SK-N-DZ (cell line): ENCODE data around the gene STK24.
A peak's percentile ranks its signal among the peaks of the same experiment; 100 is the strongest.
"Not testable (repeated sequence)": the region's sequence is repeated elsewhere in the genome, so short reads cannot be mapped to it uniquely, and the experiment has no call there.

Experiments used
- DNase-seq: peaks from one replicate; pipeline ENCODE4 v3.0.0-alpha.2; 2015; ENCODE audit warnings: low spot score

STK24 gene

GRCh38 chr13:98582947-98583346 lies 6.0 kb upstream of the STK24 start:
- no peak for DNase-seq

DNA sequence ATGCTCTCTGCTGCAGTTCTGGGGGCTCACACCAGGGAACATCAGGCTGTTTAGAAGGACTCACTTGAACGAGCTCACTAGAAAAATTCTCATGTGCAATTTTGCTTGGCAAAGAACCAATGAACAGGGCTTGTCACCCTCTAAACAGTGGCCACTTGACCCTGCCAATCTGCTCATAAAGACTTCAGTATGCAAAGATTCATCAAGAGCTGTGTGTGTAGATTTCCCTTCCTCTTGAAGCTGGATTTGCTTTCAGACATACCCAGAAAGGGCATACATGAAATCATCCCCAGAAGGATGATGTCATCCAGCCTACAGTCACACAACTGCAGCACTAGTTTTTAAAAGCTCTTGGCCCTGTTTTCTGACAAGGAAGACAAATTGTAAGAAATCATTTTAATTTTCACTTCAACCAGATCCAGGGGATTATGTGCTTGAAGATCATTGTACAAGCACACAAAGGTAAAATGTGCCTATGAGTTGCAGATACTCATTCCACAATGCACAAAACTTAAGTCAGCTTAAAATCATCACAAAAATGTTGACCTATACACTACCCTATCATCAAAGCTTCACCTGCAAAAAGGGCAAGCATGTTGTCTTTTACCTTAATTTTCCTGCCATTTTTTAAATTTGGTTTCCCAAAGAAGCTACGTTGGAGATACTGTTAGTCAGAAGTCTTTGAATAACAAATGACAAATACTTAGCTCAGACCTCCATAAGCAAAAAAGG lies 5.2 kb upstream of the STK24 start:
- no peak for DNase-seq

DNA sequence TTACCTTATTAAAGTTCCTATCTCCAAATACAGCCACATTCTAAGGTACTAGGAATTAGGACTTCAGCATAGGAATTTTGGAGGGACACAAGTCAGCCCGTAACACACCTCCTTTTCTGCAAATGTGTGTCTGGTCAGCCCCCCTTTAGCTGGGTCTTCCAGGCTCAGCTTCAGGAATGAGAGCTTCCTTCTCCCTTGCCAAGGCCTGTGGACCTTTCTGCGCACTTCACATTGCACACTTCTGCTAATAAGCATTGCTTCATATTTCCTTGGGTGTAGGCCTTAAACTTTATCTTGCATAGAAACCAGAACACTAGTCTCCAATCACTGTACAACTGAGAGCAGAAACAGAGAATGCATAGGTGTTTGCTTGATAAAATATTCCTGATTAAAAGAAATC lies 4.5 kb upstream of the STK24 start:
- DNase-seq, result no peak

- DNase-seq, result no peak
Measured at GRCh38 chr13:98580420-98580819, 3.5 kb upstream of the STK24 start.

GRCh38 chr13:98577836-98578285 lies 954 bp upstream of the STK24 start:
- no peak for DNase-seq

DNA sequence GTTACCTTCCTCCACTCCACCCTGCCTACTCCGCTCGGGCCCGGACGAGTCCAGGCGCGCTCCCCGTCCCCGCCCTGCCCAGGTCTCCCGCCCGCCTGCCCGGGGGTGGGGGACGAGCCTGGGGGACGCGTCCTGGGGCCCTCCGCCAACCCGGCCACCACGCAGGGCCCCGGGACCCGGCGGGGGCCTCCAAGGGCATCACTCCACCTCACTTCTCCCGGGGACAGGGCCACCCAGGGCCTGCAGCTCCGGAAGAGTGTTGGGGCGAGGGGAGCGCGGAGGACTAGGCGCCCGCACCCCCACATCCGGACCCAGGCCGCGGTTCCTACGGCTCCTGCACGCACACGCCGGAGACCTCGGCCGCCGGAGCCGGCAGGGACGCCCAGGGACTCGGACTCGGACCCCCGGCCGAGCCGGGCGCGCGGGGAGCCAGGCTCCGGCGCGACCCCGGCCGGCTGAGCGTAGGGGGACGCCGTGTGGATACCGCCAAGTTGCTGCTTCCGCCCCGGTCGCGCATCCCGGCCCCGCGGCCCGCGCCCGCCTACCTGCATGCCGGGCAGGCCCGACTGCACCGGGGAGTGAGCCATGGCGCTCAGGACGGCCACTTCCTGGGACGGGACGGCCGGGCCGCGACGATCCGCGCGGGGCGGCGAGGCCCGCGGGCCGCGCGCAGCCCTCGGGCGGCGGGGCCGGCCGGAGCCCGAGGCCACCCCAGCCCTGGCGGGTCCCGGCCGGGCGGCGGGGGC lies 534 bp downstream of the STK24 start:
- DNase-seq, result peak; percentile 22

DNA sequence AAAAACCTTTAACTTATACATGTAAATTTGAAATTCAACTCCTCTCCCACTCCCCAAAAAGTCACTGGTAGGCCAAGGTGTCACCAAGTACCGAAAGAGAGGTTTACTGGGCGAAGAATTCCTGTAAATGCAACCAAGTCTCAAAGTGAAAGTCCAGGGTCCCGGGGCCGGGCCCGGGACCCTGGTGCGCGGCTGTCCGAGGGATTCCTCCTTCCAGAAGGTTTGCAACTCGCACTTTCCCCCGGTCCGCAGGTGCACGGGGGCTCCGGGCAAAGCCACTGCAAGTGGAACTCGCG lies 1.1 kb downstream of the STK24 start:
- no peak for DNase-seq

DNA sequence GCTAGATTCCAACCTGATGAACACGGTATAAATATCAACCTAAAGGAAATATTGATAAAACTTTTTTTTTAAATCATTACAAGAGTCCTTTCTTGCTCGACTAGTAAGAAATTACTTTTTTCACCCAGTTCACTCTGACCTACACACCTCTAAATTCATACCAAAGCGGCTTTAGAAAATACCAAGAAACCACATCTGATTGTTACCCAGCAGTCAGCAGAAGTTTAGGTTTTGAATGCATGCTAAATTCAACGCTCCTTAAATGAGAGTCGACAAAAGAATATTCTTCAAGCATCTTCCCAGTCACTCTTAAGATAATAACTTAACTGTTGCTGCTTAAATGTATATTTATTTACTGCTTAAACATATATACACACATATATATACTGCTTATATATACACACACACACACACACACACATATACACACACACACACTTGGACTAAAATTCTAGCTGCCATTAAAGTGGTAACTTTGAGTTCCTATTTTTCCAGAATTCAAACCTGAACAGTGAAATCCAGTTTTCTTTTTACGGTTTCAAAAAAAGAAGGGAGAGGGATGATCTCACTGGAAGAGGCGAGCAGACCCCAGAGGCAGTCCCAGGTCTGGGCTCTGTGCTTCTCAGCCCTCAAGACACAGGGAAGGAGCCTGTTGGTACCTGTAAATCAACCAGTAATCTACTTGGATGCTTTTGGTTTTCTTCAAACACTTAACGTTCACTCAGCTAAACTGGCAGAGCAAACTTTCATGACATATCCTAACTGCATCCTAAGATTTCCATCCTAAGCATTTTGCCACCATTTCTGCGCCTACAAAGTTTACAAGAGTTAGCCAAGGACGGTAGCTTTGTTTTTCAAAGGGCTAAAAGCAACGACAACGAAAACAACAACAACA lies 1.7 kb downstream of the STK24 start:
- no peak for DNase-seq

DNA sequence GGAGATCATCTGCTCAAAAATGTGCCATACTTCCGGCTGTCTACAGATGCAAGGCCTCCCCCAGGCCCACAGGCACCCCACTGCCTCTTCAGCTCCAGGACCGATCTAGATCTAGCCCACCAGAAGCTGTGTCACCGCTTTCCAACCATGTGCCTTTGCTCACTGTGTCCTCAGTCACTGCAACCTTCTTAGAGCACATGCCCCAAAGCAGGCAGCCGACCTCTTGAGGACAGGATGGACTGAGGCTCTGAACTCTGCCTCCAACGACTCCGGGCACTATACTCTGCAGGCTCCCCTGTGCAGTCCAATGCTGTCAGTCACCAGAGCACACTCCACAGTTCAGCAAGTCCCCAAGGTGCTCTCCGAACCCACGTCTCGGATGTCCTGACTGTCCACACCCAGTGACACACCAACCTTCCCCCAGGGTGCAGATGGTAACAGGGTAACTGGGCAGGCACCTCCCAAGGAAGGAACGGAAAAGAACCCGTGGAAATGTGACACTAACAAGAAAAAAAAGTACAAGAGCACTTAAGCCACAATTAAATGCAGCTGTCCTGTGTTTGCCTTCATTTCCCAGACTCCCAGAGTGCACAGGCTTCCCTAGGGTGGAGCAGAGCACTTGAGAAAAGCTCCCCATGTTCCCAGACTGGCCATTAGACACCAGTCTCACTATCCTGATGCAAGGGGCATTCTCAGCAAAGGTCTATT lies 4.8 kb downstream of the STK24 start:
- DNase-seq, result peak; percentile 26

DNA sequence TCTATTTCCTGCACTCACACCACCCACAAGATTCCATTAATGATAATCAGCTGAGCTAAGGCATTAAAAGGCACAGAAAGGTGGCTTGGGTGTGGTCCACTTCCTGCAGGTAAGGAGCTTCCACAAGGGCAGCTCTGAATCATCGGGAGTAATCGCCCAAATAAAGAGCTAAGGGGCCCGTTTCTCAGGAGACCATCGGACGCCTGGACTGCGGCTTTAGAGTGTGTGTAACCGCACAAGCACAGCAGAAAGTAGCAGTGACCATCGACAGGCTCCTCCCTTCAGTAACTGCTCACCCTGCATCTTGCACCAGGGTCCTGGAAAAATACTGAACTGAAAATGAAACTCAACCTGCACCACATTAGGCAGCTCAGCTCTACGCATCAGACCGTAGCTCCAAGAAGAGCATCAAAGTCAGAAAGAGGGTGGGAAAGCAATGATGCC lies 6.0 kb downstream of the STK24 start:
- DNase-seq, result no peak

DNA sequence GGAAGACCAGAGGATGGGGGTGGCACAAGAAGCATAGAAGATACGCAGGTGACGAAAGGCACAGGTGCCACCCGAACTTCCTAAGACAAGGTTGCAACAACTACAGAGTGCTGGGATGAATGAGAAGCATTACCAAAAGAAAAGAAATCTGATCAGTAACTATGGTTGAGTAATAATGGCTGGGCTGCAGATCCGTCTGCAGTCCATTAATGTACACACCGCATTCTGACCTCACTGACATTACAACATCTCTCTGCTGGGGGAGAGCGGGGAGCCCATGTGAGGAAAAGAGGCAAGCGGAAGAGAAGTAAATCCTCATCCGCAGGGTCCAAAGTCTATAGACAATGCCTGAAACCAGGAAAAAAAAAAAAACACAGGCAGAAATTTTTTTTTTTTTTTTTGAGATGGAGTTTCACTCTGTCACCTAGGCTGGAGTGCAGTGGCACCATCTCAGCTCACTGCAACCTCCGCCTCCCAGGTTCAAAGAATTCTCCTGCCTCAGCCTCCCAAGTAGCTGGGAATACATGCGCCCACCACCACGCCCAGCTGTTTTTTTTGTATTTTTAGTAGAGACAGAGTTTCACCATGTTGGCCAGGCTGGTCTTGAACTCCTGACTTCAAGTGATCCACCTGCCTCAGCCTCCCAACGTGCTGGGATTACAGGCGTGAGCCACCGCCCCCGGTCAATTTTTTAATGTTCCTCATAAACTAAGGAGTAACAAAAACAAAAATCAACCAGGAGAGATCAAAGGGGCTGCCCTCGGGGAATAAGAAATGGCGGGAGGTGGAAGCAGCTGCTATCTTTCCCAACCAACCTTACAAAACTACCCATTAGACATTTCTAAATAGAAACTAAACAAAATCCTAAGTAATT lies 7.2 kb downstream of the STK24 start:
- DNase-seq, result not testable (repeated sequence)

- no peak for DNase-seq
Measured at GRCh38 chr13:98568918-98569317, 8.0 kb downstream of the STK24 start.

- no peak for DNase-seq
Measured at GRCh38 chr13:98567140-98567539, 9.8 kb downstream of the STK24 start.

DNA sequence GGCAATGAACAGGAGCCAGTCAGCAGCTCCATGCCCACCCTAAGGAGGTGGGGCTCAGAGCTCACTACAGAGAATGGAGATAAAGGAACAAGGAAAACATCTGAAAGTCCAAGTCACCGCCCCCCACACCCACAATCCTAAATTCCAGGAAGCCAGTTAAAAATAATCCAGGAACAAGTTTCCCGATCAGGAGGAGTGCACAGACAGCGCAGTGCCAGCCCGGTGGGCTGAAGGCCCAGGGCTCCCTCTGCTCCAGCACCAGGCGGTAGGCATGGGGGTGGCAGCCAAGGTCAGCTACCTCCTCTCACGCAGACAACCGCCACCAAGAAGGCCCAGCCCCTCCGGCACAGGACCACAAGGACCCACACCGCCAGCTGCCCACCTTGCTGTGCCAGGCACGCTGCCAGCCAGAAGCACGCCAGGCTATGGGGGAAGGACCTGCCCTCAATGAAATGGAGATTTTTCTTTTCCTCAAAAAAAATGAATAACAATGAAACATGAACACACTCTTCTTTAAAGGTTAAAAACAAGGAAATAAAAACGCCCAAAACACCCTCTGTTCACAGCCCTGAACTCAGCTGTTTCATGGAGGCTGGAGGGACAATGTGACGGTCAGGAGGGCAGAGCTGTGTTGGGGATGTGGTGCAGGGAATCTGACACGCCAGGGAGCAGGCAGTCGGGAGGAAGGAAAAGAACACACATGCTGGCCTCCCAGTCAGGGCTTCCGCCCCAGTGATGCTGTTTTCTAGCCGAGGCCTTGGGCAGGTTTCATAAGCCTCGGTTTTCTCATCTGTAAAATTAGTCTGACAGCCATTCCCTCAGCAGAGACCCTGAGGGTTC lies 11.0 kb downstream of the STK24 start:
- no peak for DNase-seq

- no peak for DNase-seq
Measured at GRCh38 chr13:98564204-98564603, 12.7 kb downstream of the STK24 start.

DNA sequence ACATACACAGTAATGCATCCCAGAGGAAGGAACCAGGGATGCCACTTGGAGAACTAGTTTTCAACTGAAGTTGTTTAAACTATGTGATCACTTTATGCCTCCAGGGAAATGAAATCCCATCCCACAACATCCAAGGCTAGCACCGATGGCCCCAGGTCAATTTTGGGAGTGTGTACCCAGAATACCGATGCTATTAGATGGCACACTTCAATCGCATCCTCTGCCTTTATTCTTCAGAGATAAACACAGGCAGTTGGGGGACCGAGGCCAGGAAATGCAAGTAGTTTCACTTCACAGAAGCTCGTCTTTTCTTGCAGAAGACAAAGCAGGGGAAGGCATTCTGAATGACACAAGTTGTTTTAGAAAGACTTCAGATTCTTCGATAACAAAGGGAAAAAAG lies 13.8 kb downstream of the STK24 start:
- no peak for DNase-seq

DNA sequence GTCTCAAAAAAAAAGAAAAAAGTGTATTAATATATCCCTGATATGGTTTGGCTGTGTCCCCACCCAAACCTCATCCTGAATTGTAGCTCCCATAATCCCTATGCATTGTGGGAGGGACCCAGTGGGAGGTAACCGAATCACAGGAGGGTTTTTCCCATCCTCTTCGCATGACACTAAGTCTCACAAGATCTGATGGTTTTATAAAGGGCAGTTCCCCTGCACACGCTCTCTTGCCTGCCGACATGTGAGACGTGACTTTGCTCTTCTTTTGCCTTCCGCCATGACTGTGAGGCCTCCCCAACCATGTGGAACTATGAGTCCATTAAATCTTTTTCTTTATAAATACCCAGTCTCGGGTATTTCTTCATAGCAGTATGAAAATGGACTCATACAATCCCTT lies 17.7 kb downstream of the STK24 start:
- no peak for DNase-seq

DNA sequence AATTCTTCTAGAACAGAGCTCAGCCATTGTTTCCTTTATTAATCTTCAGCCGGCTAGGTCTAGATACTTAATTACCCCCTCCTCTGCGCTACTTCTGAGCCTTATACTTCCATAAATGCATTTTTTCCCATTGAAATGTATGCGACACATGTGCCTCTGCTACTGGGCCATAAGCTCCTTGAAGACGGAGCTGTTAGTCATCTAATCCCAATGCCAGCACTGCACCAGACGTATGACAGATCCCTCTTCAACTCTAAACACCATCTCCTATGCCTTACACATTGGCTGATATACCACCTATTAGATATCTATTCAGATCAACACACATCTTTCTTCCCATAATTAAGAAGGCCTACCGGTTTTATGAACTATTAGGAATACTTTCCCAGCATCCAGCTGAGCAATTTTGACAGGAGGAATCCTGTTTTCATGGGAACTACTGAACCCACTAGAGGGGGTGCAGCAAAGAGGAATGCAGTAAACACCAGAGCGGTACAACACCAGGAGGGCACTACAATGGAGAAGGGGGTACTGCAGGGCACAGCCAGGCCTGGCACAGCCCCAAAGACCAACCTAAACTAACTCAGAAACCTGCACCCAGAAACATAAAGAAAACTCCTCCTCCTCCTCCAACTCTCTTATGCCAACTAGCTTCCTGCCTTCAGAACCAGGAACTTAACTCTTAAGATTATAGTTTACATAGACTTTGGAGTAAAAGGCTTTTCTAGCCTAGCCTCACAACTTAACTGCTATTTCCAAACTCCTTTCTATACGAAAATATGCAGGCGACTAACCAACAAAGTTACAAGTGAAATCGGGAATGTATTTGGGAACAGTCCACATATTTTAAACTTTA lies 18.7 kb downstream of the STK24 start:
- no peak for DNase-seq
